SK-N-SH treated with all-trans-retinoic acid at 6 μM for 48 hours (cell line): ENCODE measurements around the gene GNG14.
"Not testable (repeated sequence)": the region's sequence is repeated elsewhere in the genome, so short reads cannot be mapped to it uniquely, and the experiment has no call there.

Experiments used
- ATAC-seq: fragments of 200-7000 bp; cut with Tn5 transposase; 3 replicates; pipeline ENCODE4 v1.9.1; 2020; ENCODE audit warnings: mild to moderate bottlenecking, moderate library complexity
- ARNTL ChIP-seq: fragments of 450-650 bp; formaldehyde crosslinking; IDR thresholded peaks from 2 replicates; pipeline ENCODE4 v1.5.0; 2020; ENCODE audit warnings: low read depth, mild to moderate bottlenecking, moderate library complexity, borderline replicate concordance
- BACH2 ChIP-seq: fragments of 250-450 bp; sonication (Bioruptor Pico); IDR thresholded peaks from 2 replicates; pipeline ENCODE4 v1.9.0; 2021; ENCODE audit warnings: mild to moderate bottlenecking, borderline replicate concordance
- CSDC2 ChIP-seq: fragments of 250-450 bp; sonication (Bioruptor Pico); IDR thresholded peaks from 2 replicates; pipeline ENCODE4 v1.5.0; 2020; ENCODE audit warnings: mild to moderate bottlenecking, moderate library complexity
- CSRNP3 ChIP-seq: fragments of 250-450 bp; sonication (Bioruptor Pico); IDR thresholded peaks from 2 replicates; pipeline ENCODE4 v1.5.1; 2021; ENCODE audit warnings: mild to moderate bottlenecking, moderate library complexity
- ESRRG ChIP-seq: fragments of 250-450 bp; sonication (Bioruptor Pico); IDR thresholded peaks from 2 replicates; pipeline ENCODE4 v1.6.1; 2021; ENCODE audit warnings: mild to moderate bottlenecking
- GLIS3 ChIP-seq: fragments of 250-450 bp; sonication (Bioruptor Pico); IDR thresholded peaks from 2 replicates; pipeline ENCODE4 v1.5.0; 2020; ENCODE audit warnings: mild to moderate bottlenecking, moderate library complexity
- ISL1 ChIP-seq: fragments of 250-450 bp; sonication (Bioruptor Pico); IDR thresholded peaks from 2 replicates; pipeline ENCODE4 v2.1.2; 2022; ENCODE audit warnings: mild to moderate bottlenecking, moderate library complexity
- OSR1 ChIP-seq: fragments of 250-450 bp; sonication (Bioruptor Pico); IDR thresholded peaks from 2 replicates; pipeline ENCODE4 v1.8.0; 2022; ENCODE audit warnings: moderate library complexity, mild to moderate bottlenecking, inconsistent platforms
- POU6F1 ChIP-seq: fragments of 250-450 bp; sonication (Bioruptor Pico); IDR thresholded peaks from 2 replicates; pipeline ENCODE4 v1.8.0; 2021; ENCODE audit warnings: low read depth, mild to moderate bottlenecking, moderate library complexity, borderline replicate concordance
- RARB ChIP-seq: fragments of 250-450 bp; sonication (Bioruptor Pico); IDR thresholded peaks from 2 replicates; pipeline ENCODE4 v1.8.0; 2021; ENCODE audit warnings: mild to moderate bottlenecking, moderate library complexity
- SNAI2 ChIP-seq: fragments of 250-450 bp; sonication (Bioruptor Pico); IDR thresholded peaks from 2 replicates; pipeline ENCODE4 v1.5.0; 2020; ENCODE audit warnings: mild to moderate bottlenecking, moderate library complexity
- TOX ChIP-seq: fragments of 250-450 bp; sonication (Bioruptor Pico); IDR thresholded peaks from 2 replicates; pipeline ENCODE4 v1.8.0; 2021; ENCODE audit warnings: mild to moderate bottlenecking, moderate library complexity, borderline replicate concordance
- TSHZ2 ChIP-seq: fragments of 250-450 bp; sonication (Bioruptor Pico); IDR thresholded peaks from 2 replicates; pipeline ENCODE4 v1.5.0; 2020; ENCODE audit warnings: mild to moderate bottlenecking, moderate library complexity
- ZC3H10 ChIP-seq: fragments of 250-450 bp; sonication (Bioruptor Pico); IDR thresholded peaks from 2 replicates; pipeline ENCODE4 v1.5.1; 2021; ENCODE audit warnings: mild to moderate bottlenecking, moderate library complexity
- ZFP3 ChIP-seq: fragments of 250-450 bp; sonication (Bioruptor Pico); IDR thresholded peaks from 2 replicates; pipeline ENCODE4 v1.5.0; 2020; ENCODE audit warnings: mild to moderate bottlenecking, moderate library complexity
- ZFP30 ChIP-seq: fragments of 450-650 bp; formaldehyde crosslinking; IDR thresholded peaks from 2 replicates; pipeline ENCODE4 v1.5.0; 2022; ENCODE audit warnings: mild to moderate bottlenecking, moderate library complexity
- ZNF565 ChIP-seq: fragments of 450-650 bp; formaldehyde crosslinking; conservative IDR thresholded peaks from 2 replicates; pipeline ENCODE4 v1.5.0; 2020; ENCODE audit warnings: low read depth, mild to moderate bottlenecking, moderate library complexity
- ZNF70 ChIP-seq: fragments of 450-650 bp; formaldehyde crosslinking; IDR thresholded peaks from 2 replicates; pipeline ENCODE4 v1.5.0; 2020; ENCODE audit warnings: mild to moderate bottlenecking, moderate library complexity
- ZNF8 ChIP-seq: fragments of 450-650 bp; formaldehyde crosslinking; IDR thresholded peaks from 2 replicates; pipeline ENCODE4 v1.5.0; 2020; ENCODE audit warnings: mild to moderate bottlenecking, moderate library complexity
- TF ChIP-seq, protein P1 (sequence below): fragments of 250-450 bp; sonication (Bioruptor Pico); IDR thresholded peaks from 2 replicates; pipeline ENCODE4 v1.5.1; 2020; ENCODE audit warnings: low read depth, mild to moderate bottlenecking, moderate library complexity

Gene GNG14

GRCh38 chr19:12706332-12706718 is 18.5 kb downstream of the GNG14 start (continued):
- TF ChIP-seq POU6F1 (CRISPR knock-in tag) (no peak), ZNF70 (CRISPR knock-in tag) (no peak)
- TF ChIP-seq, all 23 proteins: peak for 0

- no peak for TF ChIP-seq ZNF565 (CRISPR knock-in tag)
- TF ChIP-seq ESRRG (CRISPR knock-in tag), result no peak
- TF ChIP-seq TSHZ2 (CRISPR knock-in tag), result no peak
- no peak for TF ChIP-seq ZNF8
- TF ChIP-seq BACH2 (CRISPR knock-in tag), result no peak
- TF ChIP-seq ARNTL (CRISPR knock-in tag), result no peak
- no peak for TF ChIP-seq POU6F1 (CRISPR knock-in tag)
- no peak for TF ChIP-seq OSR1
- no peak for TF ChIP-seq CSDC2 (CRISPR knock-in tag)
- TF ChIP-seq GLIS3 (CRISPR knock-in tag), result no peak
- TF ChIP-seq CSRNP3 (CRISPR knock-in tag), result no peak
- ATAC-seq, result no peak
Observed at GRCh38 chr19:12708641-12709040, 20.8 kb downstream of the GNG14 start.

DNA sequence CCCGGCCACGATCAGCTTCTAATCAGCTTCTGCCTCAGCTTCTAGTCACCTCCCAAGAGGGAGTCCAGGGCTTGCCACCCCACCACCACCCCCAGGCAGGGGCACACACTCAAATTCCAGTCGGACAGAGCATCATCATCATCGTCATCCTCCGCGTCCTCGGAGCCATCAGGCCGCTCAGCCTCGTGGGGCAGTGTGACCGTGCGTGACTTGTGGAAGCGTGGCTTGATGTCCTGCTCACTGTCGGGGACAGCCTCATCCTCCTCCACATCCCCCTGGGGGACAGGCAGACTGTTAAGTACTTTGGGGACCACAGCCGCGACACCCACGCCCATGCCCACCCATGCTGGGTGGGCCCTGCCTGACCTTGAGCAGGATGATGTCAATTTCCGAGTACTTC is 23.4 kb downstream of the GNG14 start:
- ATAC-seq, result no peak
- TF ChIP-seq, protein P1, sequence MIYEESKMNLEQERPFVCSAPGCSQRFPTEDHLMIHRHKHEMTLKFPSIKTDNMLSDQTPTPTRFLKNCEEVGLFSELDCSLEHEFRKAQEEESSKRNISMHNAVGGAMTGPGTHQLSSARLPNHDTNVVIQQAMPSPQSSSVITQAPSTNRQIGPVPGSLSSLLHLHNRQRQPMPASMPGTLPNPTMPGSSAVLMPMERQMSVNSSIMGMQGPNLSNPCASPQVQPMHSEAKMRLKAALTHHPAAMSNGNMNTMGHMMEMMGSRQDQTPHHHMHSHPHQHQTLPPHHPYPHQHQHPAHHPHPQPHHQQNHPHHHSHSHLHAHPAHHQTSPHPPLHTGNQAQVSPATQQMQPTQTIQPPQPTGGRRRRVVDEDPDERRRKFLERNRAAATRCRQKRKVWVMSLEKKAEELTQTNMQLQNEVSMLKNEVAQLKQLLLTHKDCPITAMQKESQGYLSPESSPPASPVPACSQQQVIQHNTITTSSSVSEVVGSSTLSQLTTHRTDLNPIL (CRISPR knock-in tag), result no peak
- TF ChIP-seq TSHZ2 (CRISPR knock-in tag) (no peak), ZNF565 (CRISPR knock-in tag) (no peak), ISL1 (CRISPR knock-in tag) (no peak), GLIS3 (CRISPR knock-in tag) (no peak), RARB (CRISPR knock-in tag) (no peak), CSDC2 (CRISPR knock-in tag) (no peak), ZNF70 (CRISPR knock-in tag) (no peak), ESRRG (CRISPR knock-in tag) (no peak), ZC3H10 (CRISPR knock-in tag) (no peak), TOX (no peak), OSR1 (no peak), SNAI2 (no peak), ZFP3 (CRISPR knock-in tag) (no peak), BACH2 (CRISPR knock-in tag) (no peak), ZNF8 (no peak), ZFP30 (CRISPR knock-in tag) (no peak), CSRNP3 (CRISPR knock-in tag) (no peak)

GRCh38 chr19:12712077-12712476 is 24.3 kb downstream of the GNG14 start:
- ATAC-seq, result not testable (repeated sequence)

- ATAC-seq, result not testable (repeated sequence)
Observed at GRCh38 chr19:12713304-12713703, 25.5 kb downstream of the GNG14 start.
